Measurements from ENCODE around the gene FLCN. TPM values are rescaled to one million over a fixed set of nuclear protein-coding genes. Genes with fewer than 3 reads are reported as not detected.
A peak's percentile ranks its signal among the peaks of the same experiment; 100 is the strongest.

FLCN gene
- polyA plus RNA-seq, 6 donors from 2014 or later: 3.6 to 7.4 (median 5.7) TPM

DNA sequence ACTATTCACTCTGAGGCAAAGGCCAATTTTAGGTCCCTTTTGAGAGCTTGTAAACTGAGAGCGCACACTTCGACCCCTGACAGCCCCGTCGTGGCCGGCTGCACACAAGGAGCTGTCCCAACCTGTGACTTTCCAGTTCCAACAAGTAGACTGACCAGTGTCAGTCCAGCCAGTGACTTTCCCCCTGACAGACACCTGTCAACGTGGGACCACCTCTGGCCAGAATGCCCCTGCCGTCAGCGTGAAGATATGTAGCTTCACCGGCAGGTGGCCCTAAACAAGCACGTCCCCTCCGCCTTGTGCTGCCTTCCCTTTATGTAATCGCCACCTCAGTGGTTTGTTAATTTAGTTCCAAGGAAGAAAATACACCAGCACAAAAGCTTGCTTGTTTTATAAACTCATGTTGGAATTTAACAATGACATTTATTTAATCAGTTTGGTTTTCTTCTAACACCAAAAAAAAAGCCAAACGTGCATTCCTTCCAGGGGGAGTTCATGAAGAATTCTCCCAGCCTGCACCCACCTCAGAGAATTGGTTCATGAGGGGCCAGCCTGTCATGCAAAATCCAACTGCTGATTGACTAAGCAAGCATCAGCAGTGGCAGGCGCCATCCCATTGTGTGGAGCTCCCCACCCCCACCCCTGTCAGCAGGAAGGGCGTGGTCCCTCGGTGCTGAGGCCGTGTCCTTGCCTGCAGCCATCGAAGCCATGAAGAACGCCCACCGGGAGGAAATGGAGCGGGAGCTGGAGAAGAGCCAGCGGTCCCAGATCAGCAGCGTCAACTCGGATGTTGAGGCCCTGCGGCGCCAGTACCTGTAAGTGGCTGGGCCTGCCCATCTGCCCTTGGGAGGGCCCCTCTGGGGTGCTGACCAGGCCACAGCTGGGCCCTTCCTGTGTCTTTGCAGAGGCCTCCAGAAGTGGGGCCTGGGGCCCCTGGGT is 64.7 kb downstream of the FLCN start:
- no peak for ATAC-seq (ENCODE audit: low read depth in 2 of 2)
- Mint-ChIP-seq H3K27ac (no peak overlapping the region), H3K9me3 (no peaks in the 10 kb centered on the region), H3K36me3 (peaks cover under 1 to 26% of the 10 kb centered on the region in 2 donors), H3K4me1 (peaks cover 23 to 36% (median 31%) of the 10 kb centered on the region in 3 donors), H3K4me3 (no peak overlapping the region), H3K27me3 (no peaks in the 10 kb centered on the region)
- DNase-seq: no peak

DNA sequence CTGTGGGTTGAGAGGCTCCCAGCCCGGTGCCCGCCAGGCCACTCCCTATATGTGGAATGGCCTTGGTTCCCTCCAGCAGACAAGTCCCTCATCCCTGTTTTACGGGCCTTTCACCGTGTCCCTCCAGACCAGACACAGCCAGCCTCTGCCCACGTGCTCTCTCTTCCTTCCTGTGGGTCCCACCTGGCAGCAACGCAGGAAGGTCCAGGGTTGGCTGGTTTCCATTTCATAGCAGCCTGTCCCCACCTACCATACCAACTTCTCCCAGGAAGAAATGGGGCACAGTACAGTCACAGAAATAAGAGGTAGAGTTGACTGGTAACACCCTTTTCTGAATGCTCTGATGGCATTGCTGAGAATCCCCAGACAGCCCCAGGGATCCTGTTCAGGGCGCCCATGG is 65.8 kb downstream of the FLCN start:
- ATAC-seq (ENCODE audit: low read depth in 2 of 2) (no peak), DNase-seq (no peak)
- no peaks in the 10 kb centered on the region for H3K27me3 Mint-ChIP-seq
- no peaks in the 10 kb centered on the region for H3K9me3 Mint-ChIP-seq
- peaks cover 5 to 26% of the 10 kb centered on the region in 2 donors for H3K36me3 Mint-ChIP-seq
- no peak overlapping the region for H3K4me3 Mint-ChIP-seq
- peak overlapping the region in 2 of 6 donors; percentile 45 to 94 for H3K27ac Mint-ChIP-seq
- H3K4me1 Mint-ChIP-seq: peaks cover 20 to 27% (median 22%) of the 10 kb centered on the region in 3 donors

DNA sequence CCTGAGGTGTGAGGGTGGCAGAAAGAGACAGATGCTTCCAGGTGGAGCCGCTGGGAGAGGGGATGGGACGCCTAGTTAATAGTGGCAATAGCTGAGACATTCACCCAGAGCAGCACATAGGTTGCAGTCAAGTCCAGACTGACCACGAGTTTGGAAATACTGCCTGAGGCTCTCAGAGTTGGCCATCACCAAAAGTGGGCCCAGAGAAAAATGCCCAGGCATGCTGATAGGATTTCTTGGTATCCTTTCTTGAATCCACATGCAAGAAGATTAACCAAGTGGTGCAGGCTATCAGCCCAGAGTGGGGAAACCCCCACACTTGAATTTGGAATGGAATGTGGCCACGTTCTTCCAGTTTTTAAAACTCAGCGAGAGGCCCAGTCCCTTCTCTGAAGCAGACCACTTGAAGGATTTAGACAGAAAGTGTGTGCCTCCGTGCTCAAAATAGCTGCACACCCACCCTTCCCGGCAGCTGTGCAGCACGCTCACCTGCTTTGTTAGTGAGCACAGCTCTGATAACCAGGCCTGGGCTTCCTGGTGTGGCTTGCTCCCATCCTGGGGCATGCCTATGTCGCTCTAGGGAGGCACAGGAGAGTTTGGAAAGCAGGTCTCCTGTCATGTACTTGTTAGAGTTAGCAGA is 66.5 kb downstream of the FLCN start:
- Mint-ChIP-seq H3K27ac (peak overlapping the region in 2 of 6 donors; percentile 33 to 47), H3K36me3 (peaks cover 5 to 22% of the 10 kb centered on the region in 2 donors), H3K4me1 (peaks cover 15 to 20% (median 15%) of the 10 kb centered on the region in 3 donors), H3K9me3 (no peaks in the 10 kb centered on the region), H3K27me3 (no peaks in the 10 kb centered on the region), H3K4me3 (no peak overlapping the region)
- ATAC-seq (ENCODE audit: low read depth in 2 of 2) (no peak), DNase-seq (no peak)

DNA sequence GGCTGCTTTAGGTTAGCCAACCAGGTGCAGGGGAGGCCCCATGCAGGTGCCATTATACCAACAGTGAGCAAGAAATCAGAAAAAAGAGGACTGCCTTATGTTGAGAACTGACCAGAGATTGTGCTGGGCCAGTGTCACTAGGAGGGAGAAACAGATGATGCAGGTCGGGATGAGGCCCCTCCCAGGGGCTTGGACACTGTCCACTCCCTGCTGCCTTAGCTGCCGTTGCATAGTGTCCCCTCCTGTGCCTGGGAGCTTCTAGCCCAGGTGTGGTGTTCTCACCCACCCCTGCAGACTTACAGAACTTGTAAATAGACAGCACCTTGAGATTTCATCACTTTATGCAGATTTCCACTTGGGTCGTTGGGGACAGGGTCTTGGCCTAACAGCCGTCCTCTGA is 67.6 kb downstream of the FLCN start:
- no peaks in the 10 kb centered on the region for H3K9me3 Mint-ChIP-seq
- H3K4me1 Mint-ChIP-seq: peaks cover 6 to 11% (median 9%) of the 10 kb centered on the region in 3 donors
- DNase-seq (no peak), ATAC-seq (ENCODE audit: low read depth in 2 of 2) (no peak)
- H3K27ac Mint-ChIP-seq: peak overlapping the region in 1 of 6 donors; percentile 40
- H3K4me3 Mint-ChIP-seq: no peak overlapping the region
- no peaks in the 10 kb centered on the region for H3K27me3 Mint-ChIP-seq
- H3K36me3 Mint-ChIP-seq: peaks cover 12 to 31% of the 10 kb centered on the region in 2 donors

DNA sequence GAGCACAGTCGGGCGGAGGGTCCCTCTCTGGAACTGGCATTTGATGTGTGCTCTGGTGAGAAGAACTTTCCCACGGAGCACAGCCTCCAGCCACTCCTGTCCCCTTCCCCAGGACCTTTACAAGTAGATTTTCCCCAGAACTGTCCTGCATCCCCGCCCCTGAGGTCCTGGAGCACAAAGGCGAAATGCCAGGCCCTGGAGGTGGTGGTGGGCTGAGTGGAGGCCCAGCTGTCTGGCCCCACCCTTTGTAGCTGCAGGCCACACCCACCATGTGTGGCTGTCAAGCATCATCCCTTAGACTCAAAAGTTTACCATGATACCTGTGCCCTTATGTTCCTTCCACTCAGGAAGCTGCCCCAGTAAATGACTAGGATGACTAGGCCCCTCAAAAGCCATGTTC is 68.6 kb downstream of the FLCN start:
- Mint-ChIP-seq H3K27me3 (no peaks in the 10 kb centered on the region), H3K9me3 (no peaks in the 10 kb centered on the region), H3K4me1 (peaks cover 4 to 13% (median 6%) of the 10 kb centered on the region in 3 donors), H3K36me3 (peaks cover 16 to 38% of the 10 kb centered on the region in 2 donors), H3K27ac (peak overlapping the region in 3 of 6 donors; percentile 40 to 67 (median 59)), H3K4me3 (no peak overlapping the region)
- no peak for DNase-seq
- ATAC-seq (ENCODE audit: low read depth in 2 of 2): no peak

DNA sequence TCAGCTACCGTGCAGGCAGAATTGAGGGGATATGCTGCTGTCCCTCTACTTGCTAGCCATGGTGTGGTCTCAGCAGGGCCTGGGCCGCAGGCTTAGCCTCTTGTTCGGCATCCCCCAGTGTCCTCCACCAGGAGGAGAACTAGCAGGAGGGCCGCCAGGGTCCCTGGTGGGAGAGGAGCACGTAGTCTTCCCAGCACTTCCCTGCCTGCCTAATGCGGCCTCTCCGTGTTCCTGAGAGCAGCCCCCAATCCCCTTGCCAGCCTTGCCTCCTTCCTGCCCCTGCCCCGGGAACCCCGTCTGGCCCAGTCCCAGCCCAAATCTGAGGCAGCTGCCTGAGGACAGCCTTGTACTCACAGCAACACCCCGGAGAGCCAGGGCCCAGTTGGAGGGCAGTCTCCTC is 69.0 kb downstream of the FLCN start:
- ATAC-seq (ENCODE audit: low read depth in 2 of 2) (no peak), DNase-seq (no peak)
- no peak overlapping the region for H3K4me3 Mint-ChIP-seq
- H3K27me3 Mint-ChIP-seq: no peaks in the 10 kb centered on the region
- peaks cover 17 to 42% of the 10 kb centered on the region in 2 donors for H3K36me3 Mint-ChIP-seq
- peaks cover 4 to 15% (median 6%) of the 10 kb centered on the region in 3 donors for H3K4me1 Mint-ChIP-seq
- no peaks in the 10 kb centered on the region for H3K9me3 Mint-ChIP-seq
- H3K27ac Mint-ChIP-seq: peak overlapping the region in 1 of 6 donors; percentile 59

DNA sequence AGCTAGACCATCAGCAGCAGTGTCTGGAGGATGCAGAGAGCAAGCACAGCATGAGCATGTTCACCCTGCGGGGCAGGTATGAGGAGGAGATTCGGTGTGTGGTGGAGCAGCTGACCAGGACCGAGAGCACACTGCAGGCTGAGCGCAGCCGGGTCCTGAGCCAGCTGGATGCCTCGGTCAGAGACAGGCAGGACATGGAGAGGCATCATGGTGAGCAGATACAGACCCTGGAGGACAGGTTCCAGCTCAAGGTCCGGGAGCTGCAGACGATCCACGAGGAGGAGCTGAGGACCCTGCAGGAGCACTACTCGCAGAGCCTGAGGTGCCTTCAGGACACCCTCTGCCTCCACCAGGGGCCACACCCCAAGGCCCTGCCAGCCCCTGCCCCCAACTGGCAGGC is 69.6 kb downstream of the FLCN start:
- Mint-ChIP-seq H3K36me3 (peaks cover 17 to 43% of the 10 kb centered on the region in 2 donors), H3K27ac (peak overlapping the region in 2 of 6 donors; percentile 10 to 85), H3K4me1 (peaks cover 4 to 15% (median 6%) of the 10 kb centered on the region in 3 donors), H3K4me3 (no peak overlapping the region), H3K27me3 (no peaks in the 10 kb centered on the region), H3K9me3 (no peaks in the 10 kb centered on the region)
- ATAC-seq (ENCODE audit: low read depth in 2 of 2) (no peak), DNase-seq (no peak)

DNA sequence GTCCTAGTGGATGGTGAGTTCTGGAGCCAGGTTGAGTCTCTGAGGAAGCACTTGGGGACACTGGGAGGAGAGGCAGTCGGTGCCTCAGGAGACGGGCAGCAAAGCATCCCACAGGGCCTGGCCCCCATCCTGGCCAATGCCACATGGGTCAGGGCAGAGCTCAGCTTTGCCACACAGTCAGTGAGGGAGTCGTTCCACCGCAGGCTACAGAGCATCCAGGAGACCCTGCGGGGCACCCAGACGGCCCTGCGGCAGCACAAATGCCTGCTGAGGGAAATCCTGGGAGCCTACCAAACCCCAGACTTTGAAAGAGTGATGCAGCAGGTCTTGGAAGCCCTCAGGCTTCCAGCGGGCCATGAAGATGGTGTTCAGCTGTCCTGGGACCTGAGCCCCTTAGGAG is 70.5 kb downstream of the FLCN start:
- H3K9me3 Mint-ChIP-seq: no peaks in the 10 kb centered on the region
- peaks cover 19 to 38% of the 10 kb centered on the region in 2 donors for H3K36me3 Mint-ChIP-seq
- ATAC-seq (ENCODE audit: low read depth in 2 of 2) (no peak), DNase-seq (no peak)
- H3K4me3 Mint-ChIP-seq: no peak overlapping the region
- peaks cover 2 to 12% (median 4%) of the 10 kb centered on the region in 3 donors for H3K4me1 Mint-ChIP-seq
- peak overlapping the region in 2 of 6 donors; percentile 32 to 50 for H3K27ac Mint-ChIP-seq
- H3K27me3 Mint-ChIP-seq: no peaks in the 10 kb centered on the region

DNA sequence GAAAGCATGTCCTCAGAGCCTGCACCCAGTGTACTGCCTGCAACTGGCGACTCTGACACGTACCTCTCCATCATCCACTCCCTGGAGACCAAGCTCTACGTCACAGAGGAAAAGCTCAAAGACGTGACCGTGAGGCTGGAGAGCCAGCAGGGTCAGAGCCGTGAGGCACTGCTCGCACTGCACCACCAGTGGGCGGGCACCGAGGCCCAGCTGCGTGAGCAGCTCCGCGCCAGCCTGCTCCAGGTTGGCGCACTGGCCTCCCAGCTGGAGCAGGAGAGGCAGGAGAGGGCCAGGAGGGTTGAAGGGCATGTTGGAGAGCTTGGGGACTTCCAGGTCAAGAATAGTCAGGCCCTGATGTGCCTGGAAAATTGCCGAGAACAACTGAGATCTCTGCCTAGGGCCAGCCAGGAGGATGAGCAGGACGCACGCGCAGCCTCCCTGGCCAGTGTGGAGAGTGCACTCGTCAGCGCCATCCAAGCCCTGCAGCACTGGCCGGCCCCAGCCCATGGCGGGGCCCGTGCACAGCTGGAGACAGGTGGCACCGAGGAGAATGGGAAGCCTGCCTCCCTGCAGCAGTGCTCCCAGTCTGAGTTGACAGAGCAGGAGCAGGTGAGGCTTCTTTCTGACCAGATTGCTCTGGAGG is 71.2 kb downstream of the FLCN start:
- peak overlapping the region in 1 of 6 donors; percentile 74 for H3K27ac Mint-ChIP-seq
- no peak for ATAC-seq (ENCODE audit: low read depth in 2 of 2)
- no peak for DNase-seq
- H3K27me3 Mint-ChIP-seq: no peaks in the 10 kb centered on the region
- peaks cover 0 to 9% (median 0%) of the 10 kb centered on the region in 3 donors for H3K4me1 Mint-ChIP-seq
- peaks cover 21 to 35% of the 10 kb centered on the region in 2 donors for H3K36me3 Mint-ChIP-seq
- no peaks in the 10 kb centered on the region for H3K9me3 Mint-ChIP-seq
- no peak overlapping the region for H3K4me3 Mint-ChIP-seq

DNA sequence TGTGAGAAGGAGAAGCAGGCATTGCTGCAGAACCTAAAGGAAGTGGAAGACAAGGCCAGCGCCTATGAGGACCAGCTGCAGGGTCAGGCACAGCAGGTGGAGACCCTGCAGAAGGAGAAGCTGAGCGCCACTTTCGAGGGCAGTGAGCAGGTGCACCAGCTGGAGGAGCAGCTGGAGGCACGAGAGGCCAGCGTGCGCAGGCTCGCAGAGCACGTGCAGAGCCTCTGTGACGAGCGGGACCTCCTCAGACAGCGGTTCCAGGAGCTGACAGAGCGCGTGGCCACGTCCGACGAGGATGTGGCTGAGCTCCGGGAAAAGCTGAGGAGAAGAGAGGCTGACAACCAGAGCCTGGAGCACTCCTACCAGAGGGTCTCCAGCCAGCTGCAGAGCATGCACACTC is 72.3 kb downstream of the FLCN start:
- H3K9me3 Mint-ChIP-seq: no peaks in the 10 kb centered on the region
- DNase-seq (no peak), ATAC-seq (ENCODE audit: low read depth in 2 of 2) (no peak)
- H3K27me3 Mint-ChIP-seq: no peaks in the 10 kb centered on the region
- peak overlapping the region in 2 of 6 donors; percentile 70 to 79 for H3K27ac Mint-ChIP-seq
- H3K4me1 Mint-ChIP-seq: peaks cover 0 to 9% (median 0%) of the 10 kb centered on the region in 3 donors
- peaks cover 25 to 35% of the 10 kb centered on the region in 2 donors for H3K36me3 Mint-ChIP-seq
- H3K4me3 Mint-ChIP-seq: no peak overlapping the region

DNA sequence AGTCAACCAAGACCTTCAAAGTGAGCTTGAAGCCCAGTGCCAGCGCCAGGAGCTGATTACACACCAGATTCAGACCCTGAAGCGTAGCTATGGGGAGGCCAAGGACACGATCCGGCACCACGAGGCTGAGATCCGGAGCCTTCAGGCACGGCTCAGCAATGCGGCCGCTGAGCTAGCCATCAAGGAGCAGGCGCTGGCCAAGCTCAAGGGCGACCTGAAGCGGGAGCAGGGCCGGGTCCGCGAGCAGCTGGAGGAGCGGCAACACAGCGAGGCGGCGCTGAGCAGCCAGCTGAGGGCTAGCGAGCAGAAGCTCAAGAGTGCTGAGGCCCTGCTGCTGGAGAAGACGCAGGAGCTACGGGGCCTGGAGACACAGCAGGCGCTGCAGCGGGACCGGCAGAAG is 72.8 kb downstream of the FLCN start:
- Mint-ChIP-seq H3K9me3 (no peaks in the 10 kb centered on the region), H3K4me3 (no peak overlapping the region), H3K36me3 (peaks cover 29 to 35% of the 10 kb centered on the region in 2 donors), H3K4me1 (peaks cover 0 to 9% (median 0%) of the 10 kb centered on the region in 3 donors), H3K27me3 (no peaks in the 10 kb centered on the region), H3K27ac (peak overlapping the region in 1 of 6 donors; percentile 70)
- ATAC-seq (ENCODE audit: low read depth in 2 of 2) (no peak), DNase-seq (no peak)

Data from naive B cell (primary cell).